GM12874 (cell line): ENCODE measurements around the gene DCAF6.

Source experiments
- CTCF ChIP-seq: IDR thresholded peaks from 2 replicates; pipeline ENCODE4 v1.5.1; 2011; ENCODE audit warnings: low read depth, mild to moderate bottlenecking, control low read depth, low read length, moderate library complexity; ENCODE audit not compliant: insufficient read depth

The DCAF6 gene

GRCh38 chr1:168092566-168093355 lies 156.3 kb downstream of the DCAF6 start:
- TF ChIP-seq CTCF, result no peak

- TF ChIP-seq CTCF, result no peak
Observed at GRCh38 chr1:168093616-168094015, 157.1 kb downstream of the DCAF6 start.

GRCh38 chr1:168095476-168095875 lies 159.0 kb downstream of the DCAF6 start:
- TF ChIP-seq CTCF, result no peak

- TF ChIP-seq CTCF, result no peak
Observed at GRCh38 chr1:168096296-168097165, 160.0 kb downstream of the DCAF6 start.

- TF ChIP-seq CTCF, result no peak
Observed at GRCh38 chr1:168097921-168098528, 161.5 kb downstream of the DCAF6 start.

GRCh38 chr1:168098534-168099320 lies 162.2 kb downstream of the DCAF6 start:
- TF ChIP-seq CTCF, result no peak
